Left lung (tissue), 10 donors: Measurements from ENCODE around the gene TRIM46. TPM values are rescaled to one million over a fixed set of nuclear protein-coding genes. Genes with fewer than 3 reads are reported as not detected.
A peak's percentile ranks its signal among the peaks of the same experiment; 100 is the strongest.

Source experiments
- ATAC-seq: fragments of 200-7000 bp; cut with Tn5 transposase; one replicate; pipeline ENCODE4 v1.9.1; 2020; ENCODE audit warnings: moderate library complexity
- DNase-seq, 4 donors: peaks; one replicate each; pipeline ENCODE4 v3.0.0-alpha.2; 2013 to 2020
- H3K27ac ChIP-seq, 2 donors: fragments of 200-600 bp; sonication (generic) in 1 of 2; one replicate each; pipeline versions ENCODE4 v1.5.0 to v1.8.0; 2020 to 2021
- H3K27me3 ChIP-seq, 2 donors: fragments of 200-600 bp; sonication (generic) in 1 of 2; one replicate each; pipeline versions ENCODE4 v1.5.0 to v1.8.0; 2020 to 2021
- H3K36me3 ChIP-seq, 2 donors: fragments of 200-600 bp; sonication (generic) in 1 of 2; one replicate each; pipeline versions ENCODE4 v1.5.0 to v1.8.0; 2020 to 2021
- H3K4me1 ChIP-seq, 2 donors: fragments of 200-600 bp; one replicate each; pipeline ENCODE4 v1.8.0; 2021
- H3K4me3 ChIP-seq, 2 donors: fragments of 200-600 bp; sonication (generic) in 1 of 2; one replicate each; pipeline versions ENCODE4 v1.5.0 to v1.8.0; 2020 to 2021; ENCODE audit warnings: mild to moderate bottlenecking in 1 of 2
- H3K9me3 ChIP-seq, 2 donors: fragments of 200-600 bp; sonication (generic) in 1 of 2; one replicate each; pipeline versions ENCODE4 v1.5.0 to v1.8.0; 2020 to 2021
- CTCF ChIP-seq, 2 donors: fragments of 200-600 bp; sonication (generic) in 1 of 2; IDR thresholded peaks; one replicate each; pipeline versions ENCODE4 v1.5.0 to v1.8.0; 2021; ENCODE audit warnings: antibody characterized with exemption in 2 of 2
- intact Hi-C, 2 donors: fragments of 100-400 bp; cut with DNase I; formaldehyde crosslinking; loops; one replicate each; pipeline versions ENCODE4 v1.11.2 to v1.14.2; 2022
- polyA plus RNA-seq, 6 donors: library from polyadenylated mRNA; unstranded; fragments of 120-200 nt; gene quantifications; one replicate each; pipeline ENCODE4 v1.2.1, GENCODE V29; 2013; ENCODE audit not compliant: insufficient read length in 6 of 6
- total RNA-seq, 2 donors: library from RNA; stranded (reverse); fragmentation: NEBNext Ultra II Directional; extraction: Animal tissue kit (Norgen Biotek cat#: 25700); gene quantifications; one replicate each; pipeline ENCODE4 v1.2.1, GENCODE V29; 2021
- donor health status: DM: no; HTN: yes; CAD: no.
- donor health status: DM: no; HTN: no; CAD: no.

Gene TRIM46
- total and polyA plus RNA-seq, 8 donors, result 0.45 to 6.2 (median 4.2) TPM

- peak; percentile 56 for ATAC-seq
- no peak overlapping the region for H3K4me3 ChIP-seq
Observed at GRCh38 chr1:155184835-155185782, 11.5 kb downstream of the TRIM46 start.

GRCh38 chr1:155185783-155186066 lies 12.1 kb downstream of the TRIM46 start:
- H3K4me3 ChIP-seq, result no peak overlapping the region

More at GRCh38 chr1:155184835-155185782, 11.5 kb downstream of the TRIM46 start:
- H3K9me3 ChIP-seq, result no peaks in the 10 kb centered on the region
- H3K27ac ChIP-seq, result peak overlapping the region; percentile 39 to 65
- H3K36me3 ChIP-seq, result no peaks in the 10 kb centered on the region
- peak in 2 of 4 donors; percentile 73 to 83 for DNase-seq
- intact Hi-C loops, result no loop called here
- no peak for TF ChIP-seq CTCF (IDR thresholded peaks at IDR 0.05)
- no peaks in the 10 kb centered on the region for H3K27me3 ChIP-seq
- H3K4me1 ChIP-seq, result peaks cover 0 to 15% of the 10 kb centered on the region in 2 donors

GRCh38 chr1:155186067-155186793 lies 12.6 kb downstream of the TRIM46 start:
- Histone ChIP-seq H3K4me3 (peak overlapping the region; percentile 22 to 32), H3K27me3 (no peaks in the 10 kb centered on the region), H3K36me3 (no peaks in the 10 kb centered on the region), H3K27ac (peak overlapping the region; percentile 53 to 79), H3K4me1 (peaks cover 0 to 15% of the 10 kb centered on the region in 2 donors), H3K9me3 (no peaks in the 10 kb centered on the region)
- ATAC-seq, result peak; percentile 24
- intact Hi-C loops, result no loop called here
- no peak for TF ChIP-seq CTCF (IDR thresholded peaks at IDR 0.05)
- DNase-seq, result peak in 2 of 4 donors; percentile 44 to 77

More at GRCh38 chr1:155185783-155186066, 12.1 kb downstream of the TRIM46 start:
- TF ChIP-seq CTCF (IDR thresholded peaks at IDR 0.05), result no peak
- intact Hi-C loops, result no loop called here
- Histone ChIP-seq H3K4me1 (peaks cover 0 to 15% of the 10 kb centered on the region in 2 donors), H3K27ac (peak overlapping the region in 1 of 2 donors; percentile 65), H3K27me3 (no peaks in the 10 kb centered on the region), H3K9me3 (no peaks in the 10 kb centered on the region), H3K36me3 (no peaks in the 10 kb centered on the region)
- no peak for ATAC-seq
- DNase-seq, result no peak

- TF ChIP-seq CTCF (IDR thresholded peaks at IDR 0.05), result no peak
- intact Hi-C loops, result no loop called here
- Histone ChIP-seq H3K27me3 (no peaks in the 10 kb centered on the region), H3K27ac (peak overlapping the region; percentile 53 to 79), H3K36me3 (no peaks in the 10 kb centered on the region), H3K4me3 (peak overlapping the region; percentile 22 to 32), H3K9me3 (no peaks in the 10 kb centered on the region), H3K4me1 (peaks cover 0 to 15% of the 10 kb centered on the region in 2 donors)
- ATAC-seq (peak; percentile 3), DNase-seq (peak in 1 of 4 donors; percentile 31)
Observed at GRCh38 chr1:155186794-155187455, 13.3 kb downstream of the TRIM46 start.
